ENCODE measurements around the gene CACNA1C. TPM values are rescaled to one million over a fixed set of nuclear protein-coding genes. Genes with fewer than 3 reads are reported as not detected.
A peak's percentile ranks its signal among the peaks of the same experiment; 100 is the strongest.

CACNA1C gene
- total RNA-seq, 4 donors from 2014 or later: 44.1 to 104 (median 49.4) TPM

GRCh38 chr12:2228535-2228934 lies 175.7 kb downstream of the CACNA1C start:
- H3K4me1 ChIP-seq: peaks cover 22 to 50% (median 29%) of the 10 kb centered on the region in 4 donors
- no peak overlapping the region for H3K4me3 ChIP-seq
- H3K36me3 ChIP-seq: no peaks in the 10 kb centered on the region
- TF ChIP-seq POLR2A (IDR thresholded peaks at IDR 0.05; ENCODE audit: low read depth) (no peak), POLR2AphosphoS5 (IDR thresholded peaks at IDR 0.05) (no peak), EP300 (IDR thresholded peaks at IDR 0.05) (no peak)
- TF ChIP-seq, protein P1, sequence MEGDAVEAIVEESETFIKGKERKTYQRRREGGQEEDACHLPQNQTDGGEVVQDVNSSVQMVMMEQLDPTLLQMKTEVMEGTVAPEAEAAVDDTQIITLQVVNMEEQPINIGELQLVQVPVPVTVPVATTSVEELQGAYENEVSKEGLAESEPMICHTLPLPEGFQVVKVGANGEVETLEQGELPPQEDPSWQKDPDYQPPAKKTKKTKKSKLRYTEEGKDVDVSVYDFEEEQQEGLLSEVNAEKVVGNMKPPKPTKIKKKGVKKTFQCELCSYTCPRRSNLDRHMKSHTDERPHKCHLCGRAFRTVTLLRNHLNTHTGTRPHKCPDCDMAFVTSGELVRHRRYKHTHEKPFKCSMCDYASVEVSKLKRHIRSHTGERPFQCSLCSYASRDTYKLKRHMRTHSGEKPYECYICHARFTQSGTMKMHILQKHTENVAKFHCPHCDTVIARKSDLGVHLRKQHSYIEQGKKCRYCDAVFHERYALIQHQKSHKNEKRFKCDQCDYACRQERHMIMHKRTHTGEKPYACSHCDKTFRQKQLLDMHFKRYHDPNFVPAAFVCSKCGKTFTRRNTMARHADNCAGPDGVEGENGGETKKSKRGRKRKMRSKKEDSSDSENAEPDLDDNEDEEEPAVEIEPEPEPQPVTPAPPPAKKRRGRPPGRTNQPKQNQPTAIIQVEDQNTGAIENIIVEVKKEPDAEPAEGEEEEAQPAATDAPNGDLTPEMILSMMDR (IDR thresholded peaks at IDR 0.05): no peak
- H3K27ac ChIP-seq (replicated peaks in 1 of 4): peak overlapping the region in 3 of 4 donors; percentile 25 to 69 (median 39)
- H3K9me3 ChIP-seq: no peaks in the 10 kb centered on the region
- intact Hi-C loops (cut with DNase I): no loop called here
- DNase-seq (ENCODE audit: extremely low spot score): no peak
- no peaks in the 10 kb centered on the region for H3K27me3 ChIP-seq

- Histone ChIP-seq H3K4me1 (peaks cover 29 to 53% (median 40%) of the 10 kb centered on the region in 4 donors), H3K4me3 (no peak overlapping the region), H3K27me3 (no peaks in the 10 kb centered on the region), H3K9me3 (no peaks in the 10 kb centered on the region), H3K27ac (replicated peaks in 1 of 4) (peak overlapping the region in 3 of 4 donors; percentile 25 to 30 (median 30)), H3K36me3 (no peaks in the 10 kb centered on the region)
- DNase-seq (ENCODE audit: extremely low spot score): no peak
- intact Hi-C loops (cut with DNase I): no loop called here
- TF ChIP-seq POLR2A (IDR thresholded peaks at IDR 0.05; ENCODE audit: low read depth) (no peak), EP300 (IDR thresholded peaks at IDR 0.05) (no peak), POLR2AphosphoS5 (IDR thresholded peaks at IDR 0.05) (no peak)
- TF ChIP-seq, protein P1 (IDR thresholded peaks at IDR 0.05): no peak
- WGBS: 88% methylated on average over 32 of the region's 61 CpGs
Observed at GRCh38 chr12:2229661-2230539, 177.1 kb downstream of the CACNA1C start.

- Histone ChIP-seq H3K36me3 (no peaks in the 10 kb centered on the region), H3K9me3 (no peaks in the 10 kb centered on the region), H3K4me1 (peaks cover 36 to 56% (median 46%) of the 10 kb centered on the region in 4 donors), H3K27ac (replicated peaks in 1 of 4) (no peak overlapping the region), H3K27me3 (no peaks in the 10 kb centered on the region), H3K4me3 (no peak overlapping the region)
- no peak for TF ChIP-seq POLR2A (IDR thresholded peaks at IDR 0.05; ENCODE audit: low read depth)
- TF ChIP-seq, protein P1 (IDR thresholded peaks at IDR 0.05): no peak
- TF ChIP-seq EP300 (IDR thresholded peaks at IDR 0.05): no peak
- no peak for TF ChIP-seq POLR2AphosphoS5 (IDR thresholded peaks at IDR 0.05)
- no peak for DNase-seq (ENCODE audit: extremely low spot score)
- WGBS: 82% methylated on average over 7 of the region's 7 CpGs
- intact Hi-C loops (cut with DNase I): no loop called here
Observed at GRCh38 chr12:2231011-2231595, 178.3 kb downstream of the CACNA1C start.

- intact Hi-C loops (cut with DNase I): no loop called here
- TF ChIP-seq POLR2A (IDR thresholded peaks at IDR 0.05; ENCODE audit: low read depth): no peak
- TF ChIP-seq, protein P1 (IDR thresholded peaks at IDR 0.05): no peak
- no peak for TF ChIP-seq EP300 (IDR thresholded peaks at IDR 0.05)
- no peak for TF ChIP-seq POLR2AphosphoS5 (IDR thresholded peaks at IDR 0.05)
- Histone ChIP-seq H3K4me1 (peaks cover 31 to 56% (median 38%) of the 10 kb centered on the region in 4 donors), H3K36me3 (no peaks in the 10 kb centered on the region), H3K9me3 (no peaks in the 10 kb centered on the region), H3K27ac (replicated peaks in 1 of 4) (no peak overlapping the region), H3K4me3 (no peak overlapping the region), H3K27me3 (no peaks in the 10 kb centered on the region)
- no peak for DNase-seq (ENCODE audit: extremely low spot score)
- 73% methylated on average over 3 of the region's 3 CpGs for WGBS
Observed at GRCh38 chr12:2231956-2232355, 179.2 kb downstream of the CACNA1C start.
